Rectal smooth muscle tissue (tissue), 1 donor: ENCODE results near the gene SYN1.

Source experiments
- H3K27ac ChIP-seq: one replicate; pipeline ENCODE4 v1.7.0; 2013; ENCODE audit warnings: low read depth, low read length, inconsistent platforms
- H3K27me3 ChIP-seq: one replicate; pipeline ENCODE4 v1.7.0; 2013; ENCODE audit warnings: low read length; ENCODE audit not compliant: control insufficient read depth, insufficient read depth
- H3K36me3 ChIP-seq: one replicate; pipeline ENCODE4 v1.7.0; 2013; ENCODE audit warnings: low read length; ENCODE audit not compliant: control insufficient read depth, insufficient read depth
- H3K4me1 ChIP-seq: one replicate; pipeline ENCODE4 v1.7.0; 2013; ENCODE audit warnings: low read length; ENCODE audit not compliant: control insufficient read depth, insufficient read depth
- H3K4me3 ChIP-seq: one replicate; pipeline ENCODE4 v1.7.0; 2013; ENCODE audit warnings: low read length
- H3K9ac ChIP-seq: one replicate; pipeline ENCODE4 v1.7.0; 2013; ENCODE audit warnings: low read length

SYN1 gene

GRCh38 chrX:47574076-47574546 lies 45.5 kb downstream of the SYN1 start:
- H3K27ac ChIP-seq: no peak overlapping the region
- H3K36me3 ChIP-seq: peaks cover 4% of the 10 kb centered on the region
- H3K9ac ChIP-seq: no peak overlapping the region
- H3K4me1 ChIP-seq: no peaks in the 10 kb centered on the region
- peak overlapping the region; percentile 4 for H3K4me3 ChIP-seq
- peaks cover 4% of the 10 kb centered on the region for H3K27me3 ChIP-seq

DNA sequence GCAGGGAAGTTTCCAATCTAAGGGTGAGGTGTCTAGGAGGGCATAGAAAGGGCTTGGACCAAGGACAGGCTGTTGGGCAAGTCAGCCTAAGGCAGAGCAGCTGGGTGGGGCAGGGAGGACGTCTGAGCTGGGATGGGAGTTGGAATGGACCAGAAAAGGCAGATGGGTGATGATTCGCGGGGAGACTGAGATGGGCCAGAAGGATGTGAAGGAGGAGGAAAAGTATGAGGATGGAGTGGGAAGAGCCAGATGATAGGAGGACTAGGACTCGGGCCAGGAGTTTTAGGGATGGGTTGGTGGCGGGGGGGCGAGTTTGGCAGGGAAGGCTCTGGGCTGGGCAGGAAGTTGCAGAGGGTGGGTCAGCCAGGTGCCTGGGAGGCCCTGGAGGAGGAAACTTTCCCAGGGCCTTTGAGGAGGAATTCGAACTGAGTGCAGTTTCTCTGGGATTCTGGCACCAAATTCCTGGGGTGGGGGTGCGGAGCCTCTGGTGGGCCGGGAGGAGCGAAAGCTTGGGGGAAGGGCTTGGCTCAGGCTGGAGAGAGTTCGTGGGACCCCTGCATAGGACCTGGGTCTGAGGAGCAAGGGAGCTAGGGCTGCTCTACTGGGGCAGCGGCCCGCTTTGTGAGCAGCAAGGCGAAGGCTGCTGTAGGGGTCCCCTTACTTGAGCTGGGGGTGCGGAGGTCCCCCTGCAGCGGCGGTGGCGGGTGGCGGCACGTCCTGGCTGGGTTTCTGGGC lies 46.1 kb downstream of the SYN1 start:
- Histone ChIP-seq H3K4me1 (no peaks in the 10 kb centered on the region), H3K4me3 (peak overlapping the region; percentile 4), H3K36me3 (peaks cover 5% of the 10 kb centered on the region), H3K27ac (no peak overlapping the region), H3K9ac (no peak overlapping the region), H3K27me3 (peaks cover 4% of the 10 kb centered on the region)

GRCh38 chrX:47572773-47573340 lies 46.8 kb downstream of the SYN1 start:
- H3K36me3 ChIP-seq: peaks cover 8% of the 10 kb centered on the region
- no peak overlapping the region for H3K9ac ChIP-seq
- H3K27ac ChIP-seq: no peak overlapping the region
- no peak overlapping the region for H3K4me3 ChIP-seq
- peaks cover 4% of the 10 kb centered on the region for H3K27me3 ChIP-seq
- H3K4me1 ChIP-seq: no peaks in the 10 kb centered on the region

GRCh38 chrX:47571896-47572295 lies 47.8 kb downstream of the SYN1 start:
- no peaks in the 10 kb centered on the region for H3K4me1 ChIP-seq
- H3K27ac ChIP-seq: no peak overlapping the region
- no peak overlapping the region for H3K9ac ChIP-seq
- H3K27me3 ChIP-seq: peaks cover 4% of the 10 kb centered on the region
- no peak overlapping the region for H3K4me3 ChIP-seq
- H3K36me3 ChIP-seq: peaks cover 15% of the 10 kb centered on the region

GRCh38 chrX:47571215-47571614 lies 48.4 kb downstream of the SYN1 start:
- no peaks in the 10 kb centered on the region for H3K27me3 ChIP-seq
- H3K4me1 ChIP-seq: no peaks in the 10 kb centered on the region
- H3K4me3 ChIP-seq: no peak overlapping the region
- H3K36me3 ChIP-seq: peaks cover 15% of the 10 kb centered on the region
- H3K9ac ChIP-seq: no peak overlapping the region
- H3K27ac ChIP-seq: no peak overlapping the region

- Histone ChIP-seq H3K27ac (no peak overlapping the region), H3K27me3 (no peaks in the 10 kb centered on the region), H3K4me3 (no peak overlapping the region), H3K36me3 (peaks cover 15% of the 10 kb centered on the region), H3K9ac (no peak overlapping the region), H3K4me1 (no peaks in the 10 kb centered on the region)
Observed at GRCh38 chrX:47570794-47571193, 48.9 kb downstream of the SYN1 start.

GRCh38 chrX:47568656-47569295 lies 50.9 kb downstream of the SYN1 start:
- Histone ChIP-seq H3K9ac (no peak overlapping the region), H3K4me1 (no peaks in the 10 kb centered on the region), H3K27ac (no peak overlapping the region), H3K36me3 (peaks cover 23% of the 10 kb centered on the region), H3K4me3 (no peak overlapping the region), H3K27me3 (no peaks in the 10 kb centered on the region)

DNA sequence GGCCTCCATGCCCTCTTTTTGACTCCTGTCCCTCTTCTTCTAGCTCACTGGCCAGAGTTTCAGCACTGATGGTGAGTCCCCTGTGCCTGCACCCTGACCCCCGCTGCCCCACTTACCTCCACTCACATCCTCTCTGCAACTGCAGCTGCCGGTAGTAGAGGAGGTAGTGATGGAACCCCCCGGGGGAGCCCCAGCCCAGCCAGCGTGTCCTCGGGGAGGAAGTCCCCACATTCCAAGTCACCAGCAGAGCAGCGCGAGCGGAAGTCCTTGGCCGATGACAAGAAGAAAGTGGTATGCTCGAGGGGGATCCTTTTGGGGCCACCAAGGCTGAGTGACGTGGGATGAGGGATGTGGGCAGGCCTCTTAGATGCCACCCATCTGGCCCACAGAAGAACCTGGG lies 52.8 kb downstream of the SYN1 start:
- H3K27ac ChIP-seq: no peak overlapping the region
- H3K4me3 ChIP-seq: no peak overlapping the region
- H3K9ac ChIP-seq: no peak overlapping the region
- peaks cover 2% of the 10 kb centered on the region for H3K4me1 ChIP-seq
- no peaks in the 10 kb centered on the region for H3K27me3 ChIP-seq
- peaks cover 23% of the 10 kb centered on the region for H3K36me3 ChIP-seq

DNA sequence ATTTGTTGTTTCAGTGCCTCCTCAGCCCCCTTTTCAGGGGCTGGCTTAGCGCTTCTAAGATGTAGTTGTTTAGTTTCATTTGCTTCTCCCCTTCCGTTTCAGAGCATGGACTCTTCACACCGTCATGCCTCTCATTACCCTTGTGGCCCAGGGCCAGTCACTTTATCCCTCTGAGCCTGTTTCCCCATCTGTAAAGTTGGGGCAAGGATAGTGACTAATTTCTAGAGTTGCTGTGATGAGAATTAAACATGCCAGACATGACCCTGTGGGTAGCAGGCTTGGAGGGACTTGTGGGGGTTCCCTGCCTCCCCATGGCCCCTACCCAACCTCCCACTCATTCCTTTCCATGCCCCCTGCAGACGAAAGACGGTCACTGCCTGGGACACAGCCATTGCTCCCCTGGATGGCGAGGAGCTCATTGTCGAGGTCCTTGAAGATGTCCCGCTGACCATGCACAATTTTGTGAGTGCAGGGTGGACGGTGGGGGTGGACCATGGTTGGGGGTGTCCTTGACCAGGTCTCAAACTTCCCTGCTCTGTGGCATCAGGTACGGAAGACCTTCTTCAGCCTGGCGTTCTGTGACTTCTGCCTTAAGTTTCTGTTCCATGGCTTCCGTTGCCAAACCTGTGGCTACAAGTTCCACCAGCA lies 55.1 kb downstream of the SYN1 start:
- H3K4me3 ChIP-seq: no peak overlapping the region
- no peaks in the 10 kb centered on the region for H3K27me3 ChIP-seq
- no peak overlapping the region for H3K27ac ChIP-seq
- H3K4me1 ChIP-seq: peaks cover 2% of the 10 kb centered on the region
- no peak overlapping the region for H3K9ac ChIP-seq
- H3K36me3 ChIP-seq: peaks cover 19% of the 10 kb centered on the region

DNA sequence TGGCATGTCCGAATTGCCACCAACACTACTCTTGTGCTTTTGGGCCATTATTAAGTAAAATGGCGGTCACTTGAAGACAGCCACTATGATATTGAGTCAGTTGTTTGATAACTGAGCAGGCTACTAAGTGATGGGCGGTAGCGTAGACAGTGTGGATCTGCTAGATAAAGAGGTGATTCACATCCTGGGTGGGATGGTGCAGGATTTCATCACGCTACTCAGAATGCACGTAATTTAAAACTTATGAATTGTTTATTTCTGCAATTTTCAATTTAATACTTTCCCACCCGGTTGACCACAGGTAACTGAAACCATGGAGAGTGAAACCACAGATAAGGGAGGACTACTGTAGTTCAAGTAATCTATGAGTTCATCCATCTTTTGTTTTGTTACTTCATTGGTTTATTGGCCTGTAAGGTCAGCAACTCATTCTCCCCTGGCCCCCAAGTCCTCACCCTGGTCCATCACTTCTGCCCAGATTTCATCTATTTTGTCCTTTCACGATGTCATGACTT lies 55.8 kb downstream of the SYN1 start:
- no peak overlapping the region for H3K27ac ChIP-seq
- no peak overlapping the region for H3K9ac ChIP-seq
- peaks cover 2% of the 10 kb centered on the region for H3K4me1 ChIP-seq
- no peak overlapping the region for H3K4me3 ChIP-seq
- H3K36me3 ChIP-seq: peaks cover 19% of the 10 kb centered on the region
- no peaks in the 10 kb centered on the region for H3K27me3 ChIP-seq

- Histone ChIP-seq H3K36me3 (peaks cover 15% of the 10 kb centered on the region), H3K4me3 (peak overlapping the region; percentile 4), H3K27ac (no peak overlapping the region), H3K4me1 (peaks cover 2% of the 10 kb centered on the region), H3K27me3 (no peaks in the 10 kb centered on the region), H3K9ac (no peak overlapping the region)
Observed at GRCh38 chrX:47562615-47563243, 56.9 kb downstream of the SYN1 start.

- H3K4me3 ChIP-seq: peak overlapping the region; percentile 76
- peak overlapping the region; percentile 96 for H3K27ac ChIP-seq
- no peaks in the 10 kb centered on the region for H3K27me3 ChIP-seq
- H3K9ac ChIP-seq: peak overlapping the region; percentile 67
- H3K4me1 ChIP-seq: peaks cover 2% of the 10 kb centered on the region
- H3K36me3 ChIP-seq: peaks cover 8% of the 10 kb centered on the region
Observed at GRCh38 chrX:47561659-47562151, 58.0 kb downstream of the SYN1 start.
